SK-N-SH (cell line): ENCODE measurements around the gene CCDC171. TPM values are rescaled to one million over a fixed set of nuclear protein-coding genes. Genes with fewer than 3 reads are reported as not detected.
A peak's percentile ranks its signal among the peaks of the same experiment; 100 is the strongest.

Experiments used
- CTCF ChIA-PET: fragments of 300-600, 350-600 bp; formaldehyde crosslinking; extraction: SDS; loops from one replicate; lab custom pipeline; 2021; lab: Yijun Ruan, JAX
- POLR2A ChIA-PET: fragments of 350-600 bp; sonication (Branson Sonifier 250); formaldehyde crosslinking; extraction: SDS; loops from one replicate; lab custom pipeline; 2020; ENCODE audit warnings: antibody characterized with exemption, inconsistent platforms; lab: Yijun Ruan, JAX
- DNase-seq: peaks from one replicate; pipeline ENCODE4 v3.0.0; 2012
- H2AFZ ChIP-seq: fragments of 200-600 bp; sonication (generic); 2 replicates; pipeline ENCODE4 v1.8.1; 2016; ENCODE audit warnings: antibody characterized with exemption, mild to moderate bottlenecking, low read depth
- H3F3A ChIP-seq: fragments of 200-600 bp; sonication (generic); replicated peaks from 2 replicates; pipeline ENCODE3; 2016; ENCODE audit warnings: antibody characterized with exemption, mild to moderate bottlenecking; ENCODE audit not compliant: insufficient read depth
- H3K27ac ChIP-seq, 2 experiments: fragments of 200-500 bp in 1 of 2; fragments of 200-600 bp in 1 of 2; sonication (Bioruptor generic) in 1 of 2; sonication (generic), shearing (Covaris generic) in 1 of 2; 2 replicates each; pipeline versions ENCODE4 v1.5.1 to v1.6.1; 2014 to 2016; ENCODE audit warnings: low read depth in 2 of 2, inconsistent platforms in 1 of 2, low read length in 1 of 2, mild to moderate bottlenecking in 1 of 2, mixed read lengths in 1 of 2
- H3K27me3 ChIP-seq: fragments of 200-600 bp; sonication (generic), shearing (Covaris generic); 2 replicates; pipeline ENCODE4 v1.6.1; 2016; ENCODE audit warnings: mixed run types; ENCODE audit not compliant: insufficient read depth
- H3K36me3 ChIP-seq, 2 experiments: fragments of 200-500 bp in 1 of 2; fragments of 200-600 bp in 1 of 2; sonication (Bioruptor generic) in 1 of 2; sonication (generic) in 1 of 2; replicated peaks in 1 of 2; 2 replicates each; pipeline versions ENCODE3 to v1.5.1; 2014 to 2016; ENCODE audit warnings: low read length in 1 of 2, mild to moderate bottlenecking in 1 of 2; ENCODE audit not compliant: insufficient read depth in 2 of 2, control insufficient read depth in 1 of 2
- H3K4me1 ChIP-seq, 2 experiments: fragments of 200-500 bp in 1 of 2; fragments of 200-600 bp in 1 of 2; sonication (Bioruptor generic) in 1 of 2; sonication (generic), shearing (Covaris generic) in 1 of 2; 2 replicates each; pipeline versions ENCODE4 v1.5.1 to v1.6.1; 2014 to 2016; ENCODE audit warnings: low read depth in 1 of 2, low read length in 1 of 2, mixed run types in 1 of 2; ENCODE audit not compliant: insufficient read depth in 2 of 2, control insufficient read depth in 1 of 2
- H3K4me2 ChIP-seq: fragments of 200-600 bp; sonication (generic), shearing (Covaris generic); 2 replicates; pipeline ENCODE4 v1.6.1; 2017; ENCODE audit warnings: mixed run types
- H3K4me3 ChIP-seq, 2 experiments: fragments of 200-500 bp in 1 of 2; fragments of 200-600 bp in 1 of 2; sonication (Bioruptor generic) in 1 of 2; sonication (generic), shearing (Covaris generic) in 1 of 2; 2 replicates each; pipeline versions ENCODE4 v1.5.1 to v1.8.1; 2014 to 2016; ENCODE audit warnings: low read depth in 2 of 2, inconsistent platforms in 1 of 2, low read length in 1 of 2, mild to moderate bottlenecking in 1 of 2, mixed read lengths in 1 of 2, moderate library complexity in 1 of 2
- H3K79me2 ChIP-seq: fragments of 200-600 bp; sonication (generic); 2 replicates; pipeline ENCODE4 v1.8.1; 2017; ENCODE audit warnings: mild to moderate bottlenecking; ENCODE audit not compliant: insufficient read depth
- H3K9ac ChIP-seq: fragments of 200-600 bp; sonication (generic); 2 replicates; pipeline ENCODE4 v1.6.1; 2017; ENCODE audit warnings: mixed run types
- H3K9me2 ChIP-seq: fragments of 200-600 bp; sonication (generic); 2 replicates; pipeline ENCODE4 v1.6.1; 2017; ENCODE audit warnings: mixed run types
- H3K9me3 ChIP-seq: fragments of 200-600 bp; sonication (generic); 2 replicates; pipeline ENCODE4 v1.6.1; 2017; ENCODE audit warnings: mixed run types, mild to moderate bottlenecking, moderate library complexity
- H4K20me1 ChIP-seq: fragments of 200-600 bp; sonication (generic); 2 replicates; pipeline ENCODE4 v1.6.1; 2017; ENCODE audit warnings: mild to moderate bottlenecking, mixed run types; ENCODE audit not compliant: insufficient read depth
- CHD2 ChIP-seq: fragments of 150-350 bp; IDR thresholded peaks from 2 replicates; pipeline ENCODE4 v1.6.1; 2018; ENCODE audit warnings: low read length; ENCODE audit not compliant: partially characterized antibody
- EP300 ChIP-seq, 2 experiments: IDR thresholded peaks; 2 replicates each; pipeline versions ENCODE4 v1.4.0 to v1.6.1; 2012; ENCODE audit warnings: borderline replicate concordance in 1 of 2, low read depth in 1 of 2, low read length in 1 of 2
- FOSL2 ChIP-seq: IDR thresholded peaks from 2 replicates; pipeline ENCODE4 v1.4.0; 2012; ENCODE audit warnings: low read depth, mild to moderate bottlenecking, moderate library complexity, borderline replicate concordance
- GABPA ChIP-seq: IDR thresholded peaks from 2 replicates; pipeline ENCODE4 v1.4.0; 2012; ENCODE audit warnings: low read depth, mild to moderate bottlenecking
- GATA2 ChIP-seq: sonication (generic); formaldehyde crosslinking; IDR thresholded peaks from 2 replicates; pipeline ENCODE4 v1.5.0; 2020; ENCODE audit warnings: mild to moderate bottlenecking, missing genetic modification reagents
- NRF1 ChIP-seq: IDR thresholded peaks from 2 replicates; pipeline ENCODE4 v1.6.1; 2012; ENCODE audit warnings: low read depth, mild to moderate bottlenecking, low read length
- POLR2AphosphoS5 ChIP-seq: IDR thresholded peaks from 2 replicates; pipeline ENCODE4 v1.6.1; 2012; ENCODE audit warnings: low read depth, low read length
- TCF12 ChIP-seq: IDR thresholded peaks from 2 replicates; pipeline ENCODE4 v1.4.0; 2012
- WGBS: methylation state at CpG from one replicate; pipeline ENCODE4 v1.1.6; 2017; ENCODE audit warnings: low lambda C conversion rate; 5-methylcytosine and 5-hydroxymethylcytosine counted together
- polyA plus RNA-seq, 3 experiments: library from polyadenylated mRNA; depleted of rRNA; stranded (reverse); fragments of >200 nt; gene quantifications; 2 replicates each; pipeline ENCODE4 v1.2.3, GENCODE V29; 2012
- TF ChIP-seq, protein P1 (sequence below): fragments of 200-600 bp; sonication (generic); IDR thresholded peaks from 2 replicates; pipeline ENCODE4 v1.6.1; 2017; ENCODE audit warnings: antibody characterized with exemption, mild to moderate bottlenecking, moderate library complexity
- TF ChIP-seq, protein P2 (sequence below): IDR thresholded peaks from 2 replicates; pipeline ENCODE4 v1.6.1; 2012; ENCODE audit warnings: mild to moderate bottlenecking, low read depth, low read length, moderate library complexity
- TF ChIP-seq, protein P3 (sequence below): IDR thresholded peaks from 2 replicates; pipeline ENCODE4; 2012

The CCDC171 gene
- polyA plus RNA-seq, 1 of the 3 experiments (the other 2 are of a cell fraction): 0.54 TPM

DNA sequence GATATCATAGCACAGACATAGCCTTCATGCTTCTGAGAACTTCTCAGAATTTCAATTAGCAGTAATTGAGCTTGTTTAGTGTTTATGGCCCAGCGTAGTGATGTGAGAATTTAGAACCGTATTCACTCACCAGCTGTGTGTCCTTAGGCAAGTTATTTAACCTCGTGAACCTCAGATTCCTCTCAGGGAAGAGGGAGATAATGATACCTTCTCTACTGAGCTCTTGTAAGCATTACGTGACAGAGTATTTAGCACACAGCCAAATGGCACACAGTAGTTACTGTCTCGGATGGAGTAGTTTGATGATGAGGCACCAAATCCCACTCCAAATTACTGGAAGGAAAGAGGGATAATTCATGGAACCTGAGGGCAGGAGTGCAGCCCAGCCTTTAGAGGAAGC is 429.3 kb downstream of the CCDC171 start:
- no peak overlapping the region for H3K4me2 ChIP-seq
- TF ChIP-seq, protein P1, sequence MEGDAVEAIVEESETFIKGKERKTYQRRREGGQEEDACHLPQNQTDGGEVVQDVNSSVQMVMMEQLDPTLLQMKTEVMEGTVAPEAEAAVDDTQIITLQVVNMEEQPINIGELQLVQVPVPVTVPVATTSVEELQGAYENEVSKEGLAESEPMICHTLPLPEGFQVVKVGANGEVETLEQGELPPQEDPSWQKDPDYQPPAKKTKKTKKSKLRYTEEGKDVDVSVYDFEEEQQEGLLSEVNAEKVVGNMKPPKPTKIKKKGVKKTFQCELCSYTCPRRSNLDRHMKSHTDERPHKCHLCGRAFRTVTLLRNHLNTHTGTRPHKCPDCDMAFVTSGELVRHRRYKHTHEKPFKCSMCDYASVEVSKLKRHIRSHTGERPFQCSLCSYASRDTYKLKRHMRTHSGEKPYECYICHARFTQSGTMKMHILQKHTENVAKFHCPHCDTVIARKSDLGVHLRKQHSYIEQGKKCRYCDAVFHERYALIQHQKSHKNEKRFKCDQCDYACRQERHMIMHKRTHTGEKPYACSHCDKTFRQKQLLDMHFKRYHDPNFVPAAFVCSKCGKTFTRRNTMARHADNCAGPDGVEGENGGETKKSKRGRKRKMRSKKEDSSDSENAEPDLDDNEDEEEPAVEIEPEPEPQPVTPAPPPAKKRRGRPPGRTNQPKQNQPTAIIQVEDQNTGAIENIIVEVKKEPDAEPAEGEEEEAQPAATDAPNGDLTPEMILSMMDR: no peak
- TF ChIP-seq, protein P2, sequence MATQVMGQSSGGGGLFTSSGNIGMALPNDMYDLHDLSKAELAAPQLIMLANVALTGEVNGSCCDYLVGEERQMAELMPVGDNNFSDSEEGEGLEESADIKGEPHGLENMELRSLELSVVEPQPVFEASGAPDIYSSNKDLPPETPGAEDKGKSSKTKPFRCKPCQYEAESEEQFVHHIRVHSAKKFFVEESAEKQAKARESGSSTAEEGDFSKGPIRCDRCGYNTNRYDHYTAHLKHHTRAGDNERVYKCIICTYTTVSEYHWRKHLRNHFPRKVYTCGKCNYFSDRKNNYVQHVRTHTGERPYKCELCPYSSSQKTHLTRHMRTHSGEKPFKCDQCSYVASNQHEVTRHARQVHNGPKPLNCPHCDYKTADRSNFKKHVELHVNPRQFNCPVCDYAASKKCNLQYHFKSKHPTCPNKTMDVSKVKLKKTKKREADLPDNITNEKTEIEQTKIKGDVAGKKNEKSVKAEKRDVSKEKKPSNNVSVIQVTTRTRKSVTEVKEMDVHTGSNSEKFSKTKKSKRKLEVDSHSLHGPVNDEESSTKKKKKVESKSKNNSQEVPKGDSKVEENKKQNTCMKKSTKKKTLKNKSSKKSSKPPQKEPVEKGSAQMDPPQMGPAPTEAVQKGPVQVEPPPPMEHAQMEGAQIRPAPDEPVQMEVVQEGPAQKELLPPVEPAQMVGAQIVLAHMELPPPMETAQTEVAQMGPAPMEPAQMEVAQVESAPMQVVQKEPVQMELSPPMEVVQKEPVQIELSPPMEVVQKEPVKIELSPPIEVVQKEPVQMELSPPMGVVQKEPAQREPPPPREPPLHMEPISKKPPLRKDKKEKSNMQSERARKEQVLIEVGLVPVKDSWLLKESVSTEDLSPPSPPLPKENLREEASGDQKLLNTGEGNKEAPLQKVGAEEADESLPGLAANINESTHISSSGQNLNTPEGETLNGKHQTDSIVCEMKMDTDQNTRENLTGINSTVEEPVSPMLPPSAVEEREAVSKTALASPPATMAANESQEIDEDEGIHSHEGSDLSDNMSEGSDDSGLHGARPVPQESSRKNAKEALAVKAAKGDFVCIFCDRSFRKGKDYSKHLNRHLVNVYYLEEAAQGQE: no peak
- TF ChIP-seq GATA2: no peak
- H3K4me3 ChIP-seq: no peak overlapping the region
- DNase-seq: no peak
- no peaks in the 10 kb centered on the region for H3K36me3 ChIP-seq
- H3K9me2 ChIP-seq: no peaks in the 10 kb centered on the region
- CTCF ChIA-PET: no interaction called here
- POLR2A ChIA-PET: no interaction called here
- H2AFZ ChIP-seq: no peak overlapping the region
- H3K4me1 ChIP-seq: no peaks in the 10 kb centered on the region
- H3K9ac ChIP-seq: no peak overlapping the region
- no peaks in the 10 kb centered on the region for H3K79me2 ChIP-seq
- no peaks in the 10 kb centered on the region for H3F3A ChIP-seq
- H3K27me3 ChIP-seq: no peaks in the 10 kb centered on the region
- H4K20me1 ChIP-seq: no peaks in the 10 kb centered on the region
- whole genome bisulfite sequencing: 74% methylated on average over 5 of the region's 5 CpGs
- no peaks in the 10 kb centered on the region for H3K9me3 ChIP-seq
- no peak overlapping the region for H3K27ac ChIP-seq

DNA sequence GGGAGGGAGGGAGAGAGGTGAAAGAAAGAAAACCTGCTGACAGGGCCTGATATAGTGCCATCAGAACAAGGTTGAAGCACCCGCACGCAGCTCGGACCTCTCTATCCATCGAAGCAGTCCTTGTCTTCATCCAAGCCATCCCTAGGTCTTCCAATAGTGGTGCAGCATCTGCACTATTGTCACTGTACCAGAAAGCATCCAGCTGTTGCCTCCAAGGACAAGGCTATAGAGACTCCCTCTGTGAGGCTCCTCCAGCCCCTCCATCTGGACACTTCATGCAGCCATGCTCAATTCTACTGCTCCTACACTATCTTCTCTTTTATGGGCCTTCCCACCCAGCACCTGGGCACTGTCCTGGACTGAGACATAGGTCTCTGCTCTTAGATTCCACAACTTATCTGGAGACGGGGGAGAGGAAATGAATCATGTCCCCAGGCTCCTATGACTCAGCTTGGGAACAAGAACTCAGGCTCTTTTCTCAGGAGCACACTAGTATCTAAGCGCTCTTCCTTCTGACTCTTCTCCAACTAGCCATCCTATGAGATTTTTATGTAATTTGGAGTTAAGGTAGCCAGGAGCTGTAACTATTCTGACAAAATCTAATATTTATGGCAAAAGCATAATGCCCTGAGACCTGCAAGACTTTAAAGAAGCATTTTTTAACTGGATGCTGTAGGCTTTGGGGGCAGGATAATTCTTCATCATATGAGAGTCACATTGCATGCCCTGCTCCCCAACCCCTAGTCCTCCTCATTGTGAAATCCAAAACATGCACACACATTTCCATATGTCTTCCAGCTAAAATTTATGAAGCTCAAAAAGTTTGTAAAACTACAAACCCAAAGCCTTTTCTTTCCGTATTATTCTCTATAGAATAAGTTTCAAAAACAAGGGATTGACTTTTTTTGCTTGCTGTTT is 446.8 kb downstream of the CCDC171 start:
- POLR2A ChIA-PET: no interaction called here
- DNase-seq: peak; percentile 4
- no peak overlapping the region for H2AFZ ChIP-seq
- WGBS: 72% methylated on average over 7 of the region's 7 CpGs
- no peak overlapping the region for H3K4me3 ChIP-seq
- no peaks in the 10 kb centered on the region for H3K79me2 ChIP-seq
- peak overlapping the region; percentile 37; the same call in 1 of the 2 replicates for H3K4me2 ChIP-seq
- H3K36me3 ChIP-seq: no peaks in the 10 kb centered on the region
- no peaks in the 10 kb centered on the region for H3K9me2 ChIP-seq
- peak overlapping the region; percentile 39; the same call in 1 of the 2 replicates for H3K9ac ChIP-seq
- peaks cover 27% of the 10 kb centered on the region for H3F3A ChIP-seq
- no peaks in the 10 kb centered on the region for H3K27me3 ChIP-seq
- H4K20me1 ChIP-seq: no peaks in the 10 kb centered on the region
- peak overlapping the region in 1 of 2 experiments; percentile 95; a peak in 2 of 4 replicates for H3K27ac ChIP-seq
- H3K4me1 ChIP-seq: peaks cover 0 to 6% of the 10 kb centered on the region in 2 experiments; a peak in 1 of 4 replicates
- no peaks in the 10 kb centered on the region; the same call in 1 of the 2 replicates for H3K9me3 ChIP-seq
- CTCF ChIA-PET: no interaction called here
- TF ChIP-seq, protein P2: no peak
- TF ChIP-seq EP300 (IDR thresholded peaks at IDR 0.05; ENCODE audit: borderline replicate concordance in 1 of 2, low read depth in 1 of 2, low read length in 1 of 2) (peak in 1 of 2 experiments; percentile 78; a peak in 1 of 4 replicates), NRF1 (no peak), FOSL2 (peak; percentile 96), GABPA (no peak), TCF12 (peak; percentile 83), CHD2 (no peak), POLR2AphosphoS5 (peak; percentile 20; the same call in 1 of the 2 replicates)
- TF ChIP-seq, protein P1: no peak
- TF ChIP-seq, protein P3, sequence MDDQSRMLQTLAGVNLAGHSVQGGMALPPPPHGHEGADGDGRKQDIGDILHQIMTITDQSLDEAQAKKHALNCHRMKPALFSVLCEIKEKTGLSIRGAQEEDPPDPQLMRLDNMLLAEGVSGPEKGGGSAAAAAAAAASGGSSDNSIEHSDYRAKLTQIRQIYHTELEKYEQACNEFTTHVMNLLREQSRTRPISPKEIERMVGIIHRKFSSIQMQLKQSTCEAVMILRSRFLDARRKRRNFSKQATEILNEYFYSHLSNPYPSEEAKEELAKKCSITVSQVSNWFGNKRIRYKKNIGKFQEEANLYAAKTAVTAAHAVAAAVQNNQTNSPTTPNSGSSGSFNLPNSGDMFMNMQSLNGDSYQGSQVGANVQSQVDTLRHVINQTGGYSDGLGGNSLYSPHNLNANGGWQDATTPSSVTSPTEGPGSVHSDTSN: peak; percentile 47
